OCI-LY7 (cell line): ENCODE results near the gene SYTL5. TPM values are rescaled to one million over a fixed set of nuclear protein-coding genes. Genes with fewer than 3 reads are reported as not detected.
A peak's percentile ranks its signal among the peaks of the same experiment; 100 is the strongest.

ENCODE experiments used
- BruUV-seq: library from RNA; stranded (reverse); fragments of 400-500 nt; replicated peaks from 2 replicates; lab custom pipeline; 2021; lab: Mats Ljungman, UMichigan
- CTCF ChIA-PET: fragments of 300-600 bp; sonication (Branson Sonifier 250); formaldehyde crosslinking; loops from one replicate; lab custom pipeline; 2022; ENCODE audit warnings: antibody characterized with exemption; ENCODE audit not compliant: unreplicated experiment; lab: Charles Lee
- POLR2A ChIA-PET: fragments of 300-600 bp; sonication (Branson Sonifier 250); formaldehyde crosslinking; loops from one replicate; lab custom pipeline; 2022; ENCODE audit warnings: antibody characterized with exemption; lab: Charles Lee
- DNase-seq: peaks from one replicate; pipeline ENCODE4 v3.0.0-alpha.2; 2015; ENCODE audit warnings: low spot score
- H2AFZ ChIP-seq: fragments of 200-600 bp; sonication (generic), shearing (Covaris generic); 2 replicates; pipeline ENCODE4 v1.6.1; 2014; ENCODE audit warnings: mild to moderate bottlenecking, antibody characterized with exemption, low read length, moderate library complexity
- H3K27ac ChIP-seq: fragments of 200-600 bp; sonication (generic); 2 replicates; pipeline ENCODE4 v1.5.1; 2014; ENCODE audit warnings: mixed run types, low read depth, mild to moderate bottlenecking, moderate library complexity, low read length, inconsistent platforms; ENCODE audit not compliant: poor library complexity, severe bottlenecking
- H3K36me3 ChIP-seq: fragments of 200-600 bp; sonication (generic); 2 replicates; pipeline ENCODE4 v1.6.1; 2014; ENCODE audit warnings: mild to moderate bottlenecking, antibody characterized with exemption, low read length, moderate library complexity, mixed read lengths; ENCODE audit not compliant: insufficient read depth
- H3K4me1 ChIP-seq: fragments of 200-600 bp; sonication (generic); 2 replicates; pipeline ENCODE4 v1.5.1; 2014; ENCODE audit warnings: mild to moderate bottlenecking, low read length; ENCODE audit not compliant: insufficient read depth, poor library complexity, severe bottlenecking
- H3K4me2 ChIP-seq: fragments of 200-600 bp; sonication (generic); 2 replicates; pipeline ENCODE4 v1.6.1; 2014; ENCODE audit warnings: mild to moderate bottlenecking, low read length
- H3K4me3 ChIP-seq: fragments of 200-600 bp; sonication (generic); 2 replicates; pipeline ENCODE4 v1.5.1; 2014; ENCODE audit warnings: mild to moderate bottlenecking, low read depth, low read length; ENCODE audit not compliant: poor library complexity, severe bottlenecking
- H3K79me2 ChIP-seq: fragments of 200-600 bp; sonication (generic); 2 replicates; pipeline ENCODE4 v1.6.1; 2016; ENCODE audit warnings: low read depth, mild to moderate bottlenecking, low read length, moderate library complexity, mixed read lengths; ENCODE audit not compliant: insufficient read depth
- H3K9me2 ChIP-seq: fragments of 200-600 bp; sonication (generic); 2 replicates; pipeline ENCODE4 v1.6.1; 2016; ENCODE audit warnings: mild to moderate bottlenecking, low read length, mixed read lengths; ENCODE audit not compliant: insufficient read depth
- H3K9me3 ChIP-seq: fragments of 200-600 bp; sonication (generic); 2 replicates; pipeline ENCODE4 v1.6.1; 2014; ENCODE audit warnings: mild to moderate bottlenecking, mixed run types, low read length, mixed read lengths
- H4K20me1 ChIP-seq: fragments of 200-600 bp; sonication (generic); 2 replicates; pipeline ENCODE4 v1.6.1; 2014; ENCODE audit warnings: mild to moderate bottlenecking, antibody characterized with exemption, low read length, moderate library complexity, mixed read lengths; ENCODE audit not compliant: insufficient read depth
- EZH2phosphoT487 ChIP-seq: fragments of 200-600 bp; sonication (generic); IDR thresholded peaks from 2 replicates; pipeline ENCODE4 v1.6.1; 2018; ENCODE audit warnings: low read depth, borderline replicate concordance, mild to moderate bottlenecking, mixed run types, antibody characterized with exemption, low read length, moderate library complexity, mixed read lengths
- intact Hi-C: fragments of 100-400 bp; cut with micrococcal nuclease; formaldehyde crosslinking; loops from one replicate; pipeline ENCODE4 v1.10.0; 2022; ENCODE audit not compliant: unreplicated experiment
- total RNA-seq, 2 experiments: library from RNA; depleted of rRNA in 1 of 2; stranded (reverse); fragments of >200 nt in 1 of 2; shearing (Covaris generic) in 1 of 2; gene quantifications; 2 replicates each; pipeline ENCODE4 v1.2.3, GENCODE V29; 2014 to 2022
- TF ChIP-seq, protein P1 (sequence below): fragments of 200-600 bp; sonication (generic); conservative IDR thresholded peaks from 2 replicates; pipeline ENCODE4 v1.5.1; 2014; ENCODE audit warnings: mild to moderate bottlenecking, antibody characterized with exemption, low read length, moderate library complexity, mixed read lengths

SYTL5 gene
- total RNA-seq, 2 experiments from 2014 or later = not detected

DNA sequence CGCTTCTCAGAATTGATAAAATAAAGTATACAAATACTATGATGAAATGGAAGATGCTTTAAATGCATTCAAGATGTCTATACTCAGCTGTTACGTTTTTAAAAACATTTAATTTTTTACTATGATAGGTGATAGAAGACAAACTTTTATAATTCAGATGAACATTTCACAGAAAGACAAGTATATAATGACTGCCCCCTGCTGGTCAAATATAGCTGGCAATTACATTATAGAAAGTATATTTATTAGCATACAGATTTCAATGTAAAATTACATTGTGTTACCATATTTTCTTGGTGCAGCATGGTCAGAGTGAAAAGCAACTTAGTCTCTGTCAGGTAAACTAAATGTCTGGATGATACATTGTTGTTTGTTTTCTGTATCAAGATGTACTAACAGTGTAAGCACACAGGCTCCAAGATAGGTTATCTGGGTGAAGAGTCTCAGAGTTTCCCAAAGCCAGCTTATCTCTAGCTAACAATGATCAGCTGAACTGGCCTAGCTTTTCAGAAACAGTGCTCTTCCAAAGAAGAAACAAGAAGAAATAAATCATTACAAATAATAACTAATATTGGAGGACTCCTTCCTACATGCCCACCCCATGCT, 160.2 kb downstream of the SYTL5 start:
- Histone ChIP-seq H3K36me3 (no peaks in the 10 kb centered on the region), H2AFZ (no peak overlapping the region), H3K9me3 (no peaks in the 10 kb centered on the region), H3K4me3 (no peak overlapping the region), H4K20me1 (no peaks in the 10 kb centered on the region), H3K79me2 (no peaks in the 10 kb centered on the region), H3K27ac (no peak overlapping the region), H3K4me2 (no peak overlapping the region), H3K9me2 (no peaks in the 10 kb centered on the region), H3K4me1 (no peaks in the 10 kb centered on the region)
- intact Hi-C loops = loop anchor here (1.0 to 10.0 kb wide), 3 partner anchors 240 to 654 kb away; no protein-coding TSS in a partner anchor
- DNase-seq = peak; percentile 47
- BruUV-seq = no TSS peak
- CTCF ChIA-PET = no interaction called here
- TF ChIP-seq, protein P1, sequence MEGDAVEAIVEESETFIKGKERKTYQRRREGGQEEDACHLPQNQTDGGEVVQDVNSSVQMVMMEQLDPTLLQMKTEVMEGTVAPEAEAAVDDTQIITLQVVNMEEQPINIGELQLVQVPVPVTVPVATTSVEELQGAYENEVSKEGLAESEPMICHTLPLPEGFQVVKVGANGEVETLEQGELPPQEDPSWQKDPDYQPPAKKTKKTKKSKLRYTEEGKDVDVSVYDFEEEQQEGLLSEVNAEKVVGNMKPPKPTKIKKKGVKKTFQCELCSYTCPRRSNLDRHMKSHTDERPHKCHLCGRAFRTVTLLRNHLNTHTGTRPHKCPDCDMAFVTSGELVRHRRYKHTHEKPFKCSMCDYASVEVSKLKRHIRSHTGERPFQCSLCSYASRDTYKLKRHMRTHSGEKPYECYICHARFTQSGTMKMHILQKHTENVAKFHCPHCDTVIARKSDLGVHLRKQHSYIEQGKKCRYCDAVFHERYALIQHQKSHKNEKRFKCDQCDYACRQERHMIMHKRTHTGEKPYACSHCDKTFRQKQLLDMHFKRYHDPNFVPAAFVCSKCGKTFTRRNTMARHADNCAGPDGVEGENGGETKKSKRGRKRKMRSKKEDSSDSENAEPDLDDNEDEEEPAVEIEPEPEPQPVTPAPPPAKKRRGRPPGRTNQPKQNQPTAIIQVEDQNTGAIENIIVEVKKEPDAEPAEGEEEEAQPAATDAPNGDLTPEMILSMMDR = peak; percentile 84
- no peak for TF ChIP-seq EZH2phosphoT487
- POLR2A ChIA-PET = interaction anchor here (0.8 kb wide), 1 partner anchor 93 kb away, joined by 4 read pairs; no protein-coding TSS in a partner anchor

DNA sequence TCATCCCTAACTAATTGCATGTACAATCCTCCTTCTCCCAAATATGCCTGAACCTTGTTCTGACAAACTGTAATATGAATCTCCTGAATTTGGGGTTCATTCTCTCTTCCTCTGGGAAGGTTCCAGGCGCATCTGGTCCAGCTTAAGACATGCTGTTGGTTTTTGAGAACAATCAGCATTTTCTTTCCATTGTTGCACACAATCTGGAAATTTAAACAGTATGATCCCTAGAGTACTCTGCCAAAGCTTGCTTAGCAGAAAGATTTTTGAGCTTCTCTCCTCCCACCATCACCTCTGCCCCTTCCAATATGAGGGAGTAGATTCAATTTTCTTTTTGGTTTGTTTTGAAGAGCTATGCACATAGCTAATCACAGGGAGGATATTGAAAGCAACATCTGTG, 164.2 kb downstream of the SYTL5 start:
- CTCF ChIA-PET = no interaction called here
- Histone ChIP-seq H2AFZ (no peak overlapping the region), H3K36me3 (no peaks in the 10 kb centered on the region), H3K4me1 (no peaks in the 10 kb centered on the region), H3K79me2 (no peaks in the 10 kb centered on the region), H3K4me2 (no peak overlapping the region), H3K9me2 (no peaks in the 10 kb centered on the region), H3K9me3 (no peaks in the 10 kb centered on the region), H3K4me3 (no peak overlapping the region), H4K20me1 (no peaks in the 10 kb centered on the region), H3K27ac (no peak overlapping the region)
- DNase-seq = no peak
- TF ChIP-seq EZH2phosphoT487 = no peak
- TF ChIP-seq, protein P1 = no peak
- intact Hi-C loops = no loop called here
- no TSS peak for BruUV-seq
- POLR2A ChIA-PET = interaction anchor here (0.6 kb wide), 1 partner anchor 12 kb away, joined by 4 read pairs; no protein-coding TSS in a partner anchor

DNA sequence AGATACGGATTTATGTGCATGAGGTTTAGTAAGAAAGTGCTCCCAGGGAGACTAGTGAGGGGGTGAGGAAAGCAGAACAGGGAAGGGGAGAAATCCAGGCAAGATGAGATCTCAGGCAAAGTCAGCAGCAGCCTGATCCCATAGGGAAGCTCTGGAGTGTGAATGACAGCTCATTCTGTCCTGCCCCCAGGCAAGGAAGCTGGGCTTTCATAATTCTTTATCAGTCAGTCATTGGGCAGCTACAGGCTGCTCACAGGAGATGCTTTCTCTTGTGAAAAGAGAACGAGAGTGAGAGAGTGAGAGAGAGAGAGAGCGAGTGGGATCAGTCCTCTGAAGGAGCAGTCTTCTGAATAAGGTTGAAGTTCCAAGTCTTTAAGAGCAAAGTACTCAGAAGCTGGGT, 166.2 kb downstream of the SYTL5 start:
- CTCF ChIA-PET = no interaction called here
- H3K4me1 ChIP-seq = no peaks in the 10 kb centered on the region
- intact Hi-C loops = no loop called here
- TF ChIP-seq, protein P1 = no peak
- no peak for TF ChIP-seq EZH2phosphoT487
- POLR2A ChIA-PET = no interaction called here
- no peaks in the 10 kb centered on the region for H4K20me1 ChIP-seq
- no peaks in the 10 kb centered on the region for H3K79me2 ChIP-seq
- no peaks in the 10 kb centered on the region for H3K9me3 ChIP-seq
- DNase-seq = no peak
- no peak overlapping the region for H3K4me2 ChIP-seq
- no peak overlapping the region for H2AFZ ChIP-seq
- H3K4me3 ChIP-seq = no peak overlapping the region
- H3K27ac ChIP-seq = no peak overlapping the region
- H3K36me3 ChIP-seq = no peaks in the 10 kb centered on the region
- no TSS peak for BruUV-seq
- no peaks in the 10 kb centered on the region for H3K9me2 ChIP-seq
